Thymus (tissue), 11 donors: Measurements from ENCODE around the gene ARMC9. TPM values are rescaled to one million over a fixed set of nuclear protein-coding genes. Genes with fewer than 3 reads are reported as not detected.
"Not testable (repeated sequence)": the region's sequence is repeated elsewhere in the genome, so short reads cannot be mapped to it uniquely, and the experiment has no call there.

Experiments
- DNase-seq, 9 donors: peaks; one replicate each; pipeline ENCODE4 v3.0.0-alpha.2; 2013; ENCODE audit warnings: low spot score in 9 of 9, low read depth in 6 of 9, missing footprints in 1 of 9
- H3K27ac ChIP-seq, 2 donors: one replicate each; pipeline ENCODE4 v1.5.1; 2013; ENCODE audit warnings: control low read depth in 1 of 2, low read depth in 1 of 2, low read length in 1 of 2, mild to moderate bottlenecking in 1 of 2, moderate library complexity in 1 of 2
- H3K27me3 ChIP-seq, 2 donors: one replicate each; pipeline ENCODE4 v1.5.1; 2013; ENCODE audit warnings: low read length in 1 of 2; ENCODE audit not compliant: control insufficient read depth in 2 of 2, insufficient read depth in 1 of 2
- H3K36me3 ChIP-seq, 2 donors: one replicate each; pipeline ENCODE4 v1.5.1; 2013; ENCODE audit warnings: low read length in 1 of 2, mild to moderate bottlenecking in 1 of 2, moderate library complexity in 1 of 2; ENCODE audit not compliant: control insufficient read depth in 2 of 2, insufficient read depth in 2 of 2
- H3K4me1 ChIP-seq, 2 donors: one replicate each; pipeline ENCODE4 v1.5.1; 2013; ENCODE audit warnings: low read length in 2 of 2; ENCODE audit not compliant: control insufficient read depth in 2 of 2, insufficient read depth in 2 of 2
- H3K4me3 ChIP-seq, 2 donors: one replicate each; pipeline ENCODE4 v1.5.1; 2013; ENCODE audit warnings: low read length in 2 of 2, control low read depth in 1 of 2, mild to moderate bottlenecking in 1 of 2
- H3K9me3 ChIP-seq, 2 donors: one replicate each; pipeline ENCODE4 v1.5.1; 2013; ENCODE audit warnings: low read length in 1 of 2, mild to moderate bottlenecking in 1 of 2; ENCODE audit not compliant: control insufficient read depth in 2 of 2, insufficient read depth in 1 of 2
- WGBS: extraction: QIAGEN DNeasy Blood & Tissue Kit; methylation state at CpG from one replicate; pipeline ENCODE4 v1.1.7; 2013; 5-methylcytosine and 5-hydroxymethylcytosine counted together
- polyA plus RNA-seq: library from polyadenylated mRNA; stranded (reverse); fragments of 200-250 nt; gene quantifications from one replicate; pipeline ENCODE4 v1.2.3, GENCODE V29; 2013
- total RNA-seq: library from RNA; stranded (reverse); fragments of 120-200 nt; gene quantifications from one replicate; pipeline ENCODE4 v1.2.4, GENCODE V29; 2013
- donor health status: healthy.

The ARMC9 gene
- total and polyA plus RNA-seq, 2 donors = 5.4 to 5.7 TPM

- Histone ChIP-seq H3K27ac (no peak overlapping the region), H3K36me3 (peaks cover 0 to 2% of the 10 kb centered on the region in 2 donors), H3K4me1 (peaks cover 0 to 2% of the 10 kb centered on the region in 2 donors), H3K27me3 (no peaks in the 10 kb centered on the region), H3K4me3 (no peak overlapping the region), H3K9me3 (no peaks in the 10 kb centered on the region)
- 95% methylated on average over 8 of the region's 8 CpGs for WGBS
- DNase-seq = no peak
Measured at GRCh38 chr2:231295363-231295655, 96.9 kb downstream of the ARMC9 start.

- no peak overlapping the region for H3K4me3 ChIP-seq
- 96% methylated on average over 13 of the region's 13 CpGs for WGBS
- H3K4me1 ChIP-seq = peaks cover 0 to 2% of the 10 kb centered on the region in 2 donors
- no peak for DNase-seq
- H3K36me3 ChIP-seq = peaks cover 0 to 2% of the 10 kb centered on the region in 2 donors
- no peaks in the 10 kb centered on the region for H3K9me3 ChIP-seq
- H3K27ac ChIP-seq = no peak overlapping the region
- no peaks in the 10 kb centered on the region for H3K27me3 ChIP-seq
Measured at GRCh38 chr2:231296401-231296974, 98.1 kb downstream of the ARMC9 start.

GRCh38 chr2:231297108-231297908 lies 98.9 kb downstream of the ARMC9 start:
- DNase-seq = peak in 3 of 9 donors; percentile 15 to 28 (median 18)
- H3K36me3 ChIP-seq = peaks cover 0 to 2% of the 10 kb centered on the region in 2 donors
- WGBS = 66% methylated on average over 12 of the region's 12 CpGs
- peaks cover 0 to 2% of the 10 kb centered on the region in 2 donors for H3K4me1 ChIP-seq
- H3K27ac ChIP-seq = no peak overlapping the region
- no peak overlapping the region for H3K4me3 ChIP-seq
- no peaks in the 10 kb centered on the region for H3K27me3 ChIP-seq
- H3K9me3 ChIP-seq = no peaks in the 10 kb centered on the region

- H3K27ac ChIP-seq = no peak overlapping the region
- no peak for DNase-seq
- no peaks in the 10 kb centered on the region for H3K27me3 ChIP-seq
- no peak overlapping the region for H3K4me3 ChIP-seq
- peaks cover 0 to 2% of the 10 kb centered on the region in 2 donors for H3K4me1 ChIP-seq
- no peaks in the 10 kb centered on the region for H3K36me3 ChIP-seq
- no peaks in the 10 kb centered on the region for H3K9me3 ChIP-seq
- 97% methylated on average over 8 of the region's 8 CpGs for WGBS
Measured at GRCh38 chr2:231298091-231298490, 99.7 kb downstream of the ARMC9 start.

- Histone ChIP-seq H3K4me3 (no peak overlapping the region), H3K27me3 (no peaks in the 10 kb centered on the region), H3K4me1 (peaks cover 0 to 2% of the 10 kb centered on the region in 2 donors), H3K36me3 (no peaks in the 10 kb centered on the region), H3K9me3 (no peaks in the 10 kb centered on the region), H3K27ac (no peak overlapping the region)
- DNase-seq = peak in 1 of 9 donors; percentile 26
- WGBS = 80% methylated on average over 7 of the region's 7 CpGs
Measured at GRCh38 chr2:231299267-231299666, 100.8 kb downstream of the ARMC9 start.

- 93% methylated on average over 8 of the region's 8 CpGs for WGBS
- Histone ChIP-seq H3K27ac (no peak overlapping the region), H3K27me3 (no peaks in the 10 kb centered on the region), H3K9me3 (no peaks in the 10 kb centered on the region), H3K36me3 (no peaks in the 10 kb centered on the region), H3K4me3 (no peak overlapping the region), H3K4me1 (no peaks in the 10 kb centered on the region)
- DNase-seq = no peak
Measured at GRCh38 chr2:231300020-231300721, 101.7 kb downstream of the ARMC9 start.

- Histone ChIP-seq H3K9me3 (no peaks in the 10 kb centered on the region), H3K4me1 (no peaks in the 10 kb centered on the region), H3K27ac (no peak overlapping the region), H3K4me3 (no peak overlapping the region), H3K27me3 (no peaks in the 10 kb centered on the region), H3K36me3 (no peaks in the 10 kb centered on the region)
- no peak for DNase-seq
- 89% methylated on average over 3 of the region's 3 CpGs for WGBS
Measured at GRCh38 chr2:231300722-231301076, 102.3 kb downstream of the ARMC9 start.

- not testable (repeated sequence) for H3K27ac ChIP-seq, H3K4me1 ChIP-seq, H3K4me3 ChIP-seq, DNase-seq, H3K36me3 ChIP-seq, H3K27me3 ChIP-seq, H3K9me3 ChIP-seq
- 98% methylated on average over 6 of the region's 6 CpGs for WGBS
Measured at GRCh38 chr2:231304259-231304658, 105.8 kb downstream of the ARMC9 start.

- H3K4me1 ChIP-seq = no peaks in the 10 kb centered on the region
- no peak overlapping the region for H3K4me3 ChIP-seq
- WGBS = 92% methylated on average over 5 of the region's 5 CpGs
- H3K27ac ChIP-seq = no peak overlapping the region
- no peaks in the 10 kb centered on the region for H3K27me3 ChIP-seq
- no peaks in the 10 kb centered on the region for H3K9me3 ChIP-seq
- no peaks in the 10 kb centered on the region for H3K36me3 ChIP-seq
- no peak for DNase-seq
Measured at GRCh38 chr2:231305221-231305620, 106.8 kb downstream of the ARMC9 start.
